ENCODE measurements around the gene PHLPP1.

GRCh38 chr18:62711781-62712180 lies 3.6 kb upstream of the PHLPP1 start:
- no peak for TF ChIP-seq CTCF (conservative IDR thresholded peaks at IDR 0.05 in 1 of 2, IDR thresholded peaks at IDR 0.05 in 1 of 2; ENCODE audit: low read depth in 1 of 2, low read length in 2 of 2)
- TF ChIP-seq EZH2 (IDR thresholded peaks at IDR 0.05; ENCODE audit: low read length, missing control alignments) = no peak
